Pancreas (tissue), 10 donors: ENCODE data around the gene CIAO2A. TPM values are rescaled to one million over a fixed set of nuclear protein-coding genes. Genes with fewer than 3 reads are reported as not detected.

ENCODE experiments used
- ATAC-seq, 4 donors: fragments of 200-7000 bp; cut with Tn5 transposase; one replicate each; pipeline versions ENCODE4 v1.8.0 to v1.9.1; 2020; ENCODE audit warnings: mild to moderate bottlenecking in 4 of 4, moderate library complexity in 4 of 4
- DNase-seq, 6 donors: peaks; one replicate each; pipeline ENCODE4 v3.0.0-alpha.2; 2020
- FAIRE-seq: peaks from 2 replicates; lab custom pipeline; 2012; peaks lifted over from hg19 to GRCh38; lab: Jason Lieb, UNC
- H3K27ac ChIP-seq, 4 donors: fragments of 200-600 bp; sonication (generic); 1 replicate in 3 of 4; 2 replicates in 1 of 4; pipeline versions ENCODE4 v1.5.0 to v1.8.0; 2020
- H3K27me3 ChIP-seq, 4 donors: fragments of 200-600 bp; one replicate each; pipeline ENCODE4 v1.8.0; 2021
- H3K36me3 ChIP-seq, 3 donors: fragments of 200-600 bp; sonication (generic) in 1 of 3; one replicate each; pipeline versions ENCODE4 v1.5.0 to v1.8.0; 2020 to 2021
- H3K4me1 ChIP-seq, 3 donors: fragments of 200-600 bp; one replicate each; pipeline ENCODE4 v1.8.0; 2021
- H3K4me3 ChIP-seq, 4 donors: fragments of 200-600 bp; sonication (generic) in 2 of 4; one replicate each; pipeline versions ENCODE4 v1.5.0 to v1.8.0; 2020 to 2021
- H3K9me3 ChIP-seq, 4 donors: fragments of 200-600 bp; one replicate each; pipeline ENCODE4 v1.8.0; 2021
- CTCF ChIP-seq, 4 donors: fragments of 200-600 bp; sonication (generic) in 3 of 4; IDR thresholded peaks; one replicate each; pipeline versions ENCODE4 v1.5.0 to v1.8.0; 2021; ENCODE audit warnings: antibody characterized with exemption in 4 of 4
- WGBS, 2 donors: extraction: QIAGEN DNeasy Blood & Tissue Kit; methylation state at CpG; one replicate each; pipeline ENCODE4 v1.1.7; 2013; 5-methylcytosine and 5-hydroxymethylcytosine counted together
- intact Hi-C, 3 donors: fragments of 100-400 bp; cut with DNase I; formaldehyde crosslinking; loops; one replicate each; pipeline versions ENCODE4 v1.11.1 to v1.14.2; 2022
- polyA plus RNA-seq, 2 donors: library from polyadenylated mRNA; stranded (reverse); fragments of 200-250 nt; gene quantifications; one replicate each; pipeline ENCODE4 v1.2.3, GENCODE V29; 2013
- total RNA-seq, 6 donors: library from RNA; stranded (reverse); fragmentation: NEBNext Ultra II Directional in 4 of 6; extraction: Animal tissue kit (Norgen Biotek cat#: 25700) in 4 of 6; gene quantifications; one replicate each; pipeline versions ENCODE4 v1.2.1 to v1.2.4, GENCODE V29; 2021 to 2023
- donor health status: healthy with polysubstance abuse.
- donor health status: DM: no; HTN: no; CAD: no; lungs with moderate emphysema.
- donor health status: DM: no; HTN: no; CAD: no.
- donor health status: control.
- donor health status: control.
- donor health status: Bipolar disorder and iron deficiency.
- donor health status: DM: yes; HTN: yes; CAD: no.
- donor health status: DM: no; HTN: no; CAD: no.
- donor health status: DM: no; HTN: no; CAD: no.
- donor health status: DM: yes; HTN: yes; CAD: no.

The CIAO2A gene
- total and polyA plus RNA-seq, 8 donors, result 16.0 to 61.2 (median 31.6) TPM

GRCh38 chr15:64132217-64132616 lies 38.6 kb upstream of the CIAO2A start:
- WGBS, 2 donors, result 94% methylated on average over 4 of the region's 4 CpGs
- FAIRE-seq (no peak), ATAC-seq (no peak), DNase-seq (no peak)
- intact Hi-C loops, result no loop called here
- Histone ChIP-seq H3K27ac (no peak overlapping the region), H3K4me3 (no peak overlapping the region), H3K36me3 (peaks cover 0 to 87% (median 76%) of the 10 kb centered on the region in 3 donors), H3K4me1 (no peaks in the 10 kb centered on the region), H3K27me3 (no peaks in the 10 kb centered on the region), H3K9me3 (no peaks in the 10 kb centered on the region)
- no peak for TF ChIP-seq CTCF (IDR thresholded peaks at IDR 0.05)

- Histone ChIP-seq H3K9me3 (no peaks in the 10 kb centered on the region), H3K36me3 (peaks cover 0 to 87% (median 73%) of the 10 kb centered on the region in 3 donors), H3K4me3 (no peak overlapping the region), H3K27ac (no peak overlapping the region), H3K4me1 (no peaks in the 10 kb centered on the region), H3K27me3 (no peaks in the 10 kb centered on the region)
- FAIRE-seq (no peak), DNase-seq (no peak), ATAC-seq (no peak)
- 95 to 97% methylated on average over 7 of the region's 7 CpGs for WGBS, 2 donors
- TF ChIP-seq CTCF (IDR thresholded peaks at IDR 0.05), result no peak
- intact Hi-C loops, result no loop called here
Measured at GRCh38 chr15:64131547-64131946, 37.9 kb upstream of the CIAO2A start.

- DNase-seq (no peak), FAIRE-seq (no peak), ATAC-seq (no peak)
- Histone ChIP-seq H3K27me3 (no peaks in the 10 kb centered on the region), H3K9me3 (no peaks in the 10 kb centered on the region), H3K4me3 (no peak overlapping the region), H3K36me3 (peaks cover 0 to 87% (median 65%) of the 10 kb centered on the region in 3 donors), H3K4me1 (no peaks in the 10 kb centered on the region), H3K27ac (no peak overlapping the region)
- 91 to 94% methylated on average over 3 of the region's 3 CpGs for WGBS, 2 donors
- no peak for TF ChIP-seq CTCF (IDR thresholded peaks at IDR 0.05)
- intact Hi-C loops, result no loop called here
Measured at GRCh38 chr15:64130159-64130558, 36.5 kb upstream of the CIAO2A start.

- WGBS, 2 donors, result 81 to 83% methylated on average over 6 of the region's 6 CpGs
Measured at GRCh38 chr15:64127521-64128270, 34.1 kb upstream of the CIAO2A start.

More at GRCh38 chr15:64127521-64128270, 34.1 kb upstream of the CIAO2A start:
- FAIRE-seq, result no peak
- intact Hi-C loops, result no loop called here
- no peak for TF ChIP-seq CTCF (IDR thresholded peaks at IDR 0.05)
- H3K36me3 ChIP-seq, result peaks cover 0 to 79% (median 53%) of the 10 kb centered on the region in 3 donors
- no peaks in the 10 kb centered on the region for H3K9me3 ChIP-seq
- no peak for ATAC-seq
- no peaks in the 10 kb centered on the region for H3K4me1 ChIP-seq
- no peak overlapping the region for H3K27ac ChIP-seq
- H3K4me3 ChIP-seq, result no peak overlapping the region
- no peaks in the 10 kb centered on the region for H3K27me3 ChIP-seq
- no peak for DNase-seq
